NCI-H146 treated with DMSO at 0.1 percent for 48 hours (cell line): ENCODE data around the gene C1orf105.
"Not testable (repeated sequence)": the region's sequence is repeated elsewhere in the genome, so short reads cannot be mapped to it uniquely, and the experiment has no call there.

Experiments used
- DNase-seq: peaks from one replicate; lab custom pipeline; 2025; ENCODE audit not compliant: unreplicated experiment; lab: John Stamatoyannopoulos, UW

The C1orf105 gene

GRCh38 chr1:172484252-172484651, 63.8 kb downstream of the C1orf105 start:
- no peak for DNase-seq

GRCh38 chr1:172485626-172486025, 65.1 kb downstream of the C1orf105 start:
- DNase-seq, result no peak

GRCh38 chr1:172486805-172487454, 66.4 kb downstream of the C1orf105 start:
- DNase-seq, result no peak

- DNase-seq, result no peak
Measured at GRCh38 chr1:172487550-172487949, 67.1 kb downstream of the C1orf105 start.

- DNase-seq, result no peak
Measured at GRCh38 chr1:172488393-172488792, 67.9 kb downstream of the C1orf105 start.

- DNase-seq, result no peak
Measured at GRCh38 chr1:172489847-172490246, 69.4 kb downstream of the C1orf105 start.

- DNase-seq, result no peak
Measured at GRCh38 chr1:172492421-172492820, 71.9 kb downstream of the C1orf105 start.

- DNase-seq, result no peak
Measured at GRCh38 chr1:172494166-172494565, 73.7 kb downstream of the C1orf105 start.

GRCh38 chr1:172496127-172496526, 75.6 kb downstream of the C1orf105 start:
- DNase-seq, result not testable (repeated sequence)

- DNase-seq, result no peak
Measured at GRCh38 chr1:172496678-172497077, 76.2 kb downstream of the C1orf105 start.

- DNase-seq, result no peak
Measured at GRCh38 chr1:172497230-172497629, 76.7 kb downstream of the C1orf105 start.

GRCh38 chr1:172498857-172499256, 78.4 kb downstream of the C1orf105 start:
- DNase-seq, result no peak

- no peak for DNase-seq
Measured at GRCh38 chr1:172499636-172500141, 79.2 kb downstream of the C1orf105 start.

GRCh38 chr1:172500207-172500606, 79.7 kb downstream of the C1orf105 start:
- DNase-seq, result no peak

GRCh38 chr1:172507741-172508140, 87.3 kb downstream of the C1orf105 start:
- DNase-seq, result no peak

- DNase-seq, result no peak
Measured at GRCh38 chr1:172510479-172510878, 90.0 kb downstream of the C1orf105 start.

GRCh38 chr1:172512591-172512990, 92.1 kb downstream of the C1orf105 start:
- DNase-seq, result no peak

- DNase-seq, result no peak
Measured at GRCh38 chr1:172513479-172513878, 93.0 kb downstream of the C1orf105 start.

GRCh38 chr1:172514108-172514507, 93.6 kb downstream of the C1orf105 start:
- no peak for DNase-seq

GRCh38 chr1:172515436-172515835, 95.0 kb downstream of the C1orf105 start:
- DNase-seq, result no peak

- DNase-seq, result no peak
Measured at GRCh38 chr1:172515927-172516326, 95.4 kb downstream of the C1orf105 start.

- DNase-seq, result no peak
Measured at GRCh38 chr1:172517081-172517480, 96.6 kb downstream of the C1orf105 start.

GRCh38 chr1:172517545-172517944, 97.1 kb downstream of the C1orf105 start:
- DNase-seq, result no peak
